ENCODE data around the gene CDKAL1. TPM values are rescaled to one million over a fixed set of nuclear protein-coding genes. Genes with fewer than 3 reads are reported as not detected.

Gene CDKAL1
- total and polyA plus RNA-seq, 10 of the 15 experiments (the other 5 are each of a cell fraction or from before 2014, with no cell fraction given) = 10.7 to 26.9 (median 17.3) TPM

- TF ChIP-seq, protein P1, sequence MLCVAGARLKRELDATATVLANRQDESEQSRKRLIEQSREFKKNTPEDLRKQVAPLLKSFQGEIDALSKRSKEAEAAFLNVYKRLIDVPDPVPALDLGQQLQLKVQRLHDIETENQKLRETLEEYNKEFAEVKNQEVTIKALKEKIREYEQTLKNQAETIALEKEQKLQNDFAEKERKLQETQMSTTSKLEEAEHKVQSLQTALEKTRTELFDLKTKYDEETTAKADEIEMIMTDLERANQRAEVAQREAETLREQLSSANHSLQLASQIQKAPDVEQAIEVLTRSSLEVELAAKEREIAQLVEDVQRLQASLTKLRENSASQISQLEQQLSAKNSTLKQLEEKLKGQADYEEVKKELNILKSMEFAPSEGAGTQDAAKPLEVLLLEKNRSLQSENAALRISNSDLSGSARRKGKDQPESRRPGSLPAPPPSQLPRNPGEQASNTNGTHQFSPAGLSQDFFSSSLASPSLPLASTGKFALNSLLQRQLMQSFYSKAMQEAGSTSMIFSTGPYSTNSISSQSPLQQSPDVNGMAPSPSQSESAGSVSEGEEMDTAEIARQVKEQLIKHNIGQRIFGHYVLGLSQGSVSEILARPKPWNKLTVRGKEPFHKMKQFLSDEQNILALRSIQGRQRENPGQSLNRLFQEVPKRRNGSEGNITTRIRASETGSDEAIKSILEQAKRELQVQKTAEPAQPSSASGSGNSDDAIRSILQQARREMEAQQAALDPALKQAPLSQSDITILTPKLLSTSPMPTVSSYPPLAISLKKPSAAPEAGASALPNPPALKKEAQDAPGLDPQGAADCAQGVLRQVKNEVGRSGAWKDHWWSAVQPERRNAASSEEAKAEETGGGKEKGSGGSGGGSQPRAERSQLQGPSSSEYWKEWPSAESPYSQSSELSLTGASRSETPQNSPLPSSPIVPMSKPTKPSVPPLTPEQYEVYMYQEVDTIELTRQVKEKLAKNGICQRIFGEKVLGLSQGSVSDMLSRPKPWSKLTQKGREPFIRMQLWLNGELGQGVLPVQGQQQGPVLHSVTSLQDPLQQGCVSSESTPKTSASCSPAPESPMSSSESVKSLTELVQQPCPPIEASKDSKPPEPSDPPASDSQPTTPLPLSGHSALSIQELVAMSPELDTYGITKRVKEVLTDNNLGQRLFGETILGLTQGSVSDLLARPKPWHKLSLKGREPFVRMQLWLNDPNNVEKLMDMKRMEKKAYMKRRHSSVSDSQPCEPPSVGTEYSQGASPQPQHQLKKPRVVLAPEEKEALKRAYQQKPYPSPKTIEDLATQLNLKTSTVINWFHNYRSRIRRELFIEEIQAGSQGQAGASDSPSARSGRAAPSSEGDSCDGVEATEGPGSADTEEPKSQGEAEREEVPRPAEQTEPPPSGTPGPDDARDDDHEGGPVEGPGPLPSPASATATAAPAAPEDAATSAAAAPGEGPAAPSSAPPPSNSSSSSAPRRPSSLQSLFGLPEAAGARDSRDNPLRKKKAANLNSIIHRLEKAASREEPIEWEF (IDR thresholded peaks at IDR 0.05; ENCODE audit: insufficient replicate concordance, low read depth, low read length) = peak; percentile 67
- TF ChIP-seq PRDM15 (CRISPR knock-in tag; IDR thresholded peaks at IDR 0.05) = no peak
- peak; percentile 51 for TF ChIP-seq MEF2B (IDR thresholded peaks at IDR 0.05; ENCODE audit: partially characterized antibody, poor library complexity, severe bottlenecking)
- peak; percentile 39; the same call in 1 of the 2 replicates for TF ChIP-seq ATF7 (IDR thresholded peaks at IDR 0.05; ENCODE audit: low read depth)
- TF ChIP-seq, protein P2, sequence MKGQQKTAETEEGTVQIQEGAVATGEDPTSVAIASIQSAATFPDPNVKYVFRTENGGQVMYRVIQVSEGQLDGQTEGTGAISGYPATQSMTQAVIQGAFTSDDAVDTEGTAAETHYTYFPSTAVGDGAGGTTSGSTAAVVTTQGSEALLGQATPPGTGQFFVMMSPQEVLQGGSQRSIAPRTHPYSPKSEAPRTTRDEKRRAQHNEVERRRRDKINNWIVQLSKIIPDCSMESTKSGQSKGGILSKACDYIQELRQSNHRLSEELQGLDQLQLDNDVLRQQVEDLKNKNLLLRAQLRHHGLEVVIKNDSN (IDR thresholded peaks at IDR 0.05; ENCODE audit: borderline replicate concordance, extremely low read length, insufficient read depth, low read depth, low read length) = no peak
- TF ChIP-seq ZNF384 (IDR thresholded peaks at IDR 0.05; ENCODE audit: borderline replicate concordance, low read depth, low read length) = no peak; the same call in 1 of the 2 replicates
- peak; percentile 7; the same call in 1 of the 2 replicates for TF ChIP-seq SMC3 (IDR thresholded peaks at IDR 0.05; ENCODE audit: borderline replicate concordance, low read length)
- no peak for TF ChIP-seq TARDBP (IDR thresholded peaks at IDR 0.05; ENCODE audit: borderline replicate concordance)
- no peak for TF ChIP-seq NRF1 (conservative IDR thresholded peaks at IDR 0.05; ENCODE audit: low read depth, low read length)
- TF ChIP-seq IKZF2 (IDR thresholded peaks at IDR 0.05) = no peak; a peak in 1 of 4 replicates
- TF ChIP-seq ASH2L (IDR thresholded peaks at IDR 0.05; ENCODE audit: borderline replicate concordance, low read depth) = no peak
- no peak for TF ChIP-seq SPI1 (IDR thresholded peaks at IDR 0.05; ENCODE audit: borderline replicate concordance, insufficient read depth, low read depth, low read length)
- no peak for TF ChIP-seq ZNF687 (IDR thresholded peaks at IDR 0.05)
- TF ChIP-seq SP1 (IDR thresholded peaks at IDR 0.05; ENCODE audit: low read depth, low read length) = no peak
These were observed 154.6 kb downstream of the CDKAL1 start (continued) for GRCh38 chr6:20688710-20689500.
